SK-N-SH treated with all-trans-retinoic acid at 6 μM for 48 hours (cell line): ENCODE measurements around the gene DCTN5.

Experiments
- ARNTL ChIP-seq: fragments of 450-650 bp; formaldehyde crosslinking; IDR thresholded peaks from 2 replicates; pipeline ENCODE4 v1.5.0; 2020; ENCODE audit warnings: low read depth, mild to moderate bottlenecking, moderate library complexity, borderline replicate concordance
- BACH2 ChIP-seq: fragments of 250-450 bp; sonication (Bioruptor Pico); IDR thresholded peaks from 2 replicates; pipeline ENCODE4 v1.9.0; 2021; ENCODE audit warnings: mild to moderate bottlenecking, borderline replicate concordance
- CREB5 ChIP-seq: fragments of 250-450 bp; sonication (Bioruptor Pico); IDR thresholded peaks from 2 replicates; pipeline ENCODE4 v1.5.1; 2020; ENCODE audit warnings: low read depth, mild to moderate bottlenecking, moderate library complexity
- CSDC2 ChIP-seq: fragments of 250-450 bp; sonication (Bioruptor Pico); IDR thresholded peaks from 2 replicates; pipeline ENCODE4 v1.5.0; 2020; ENCODE audit warnings: mild to moderate bottlenecking, moderate library complexity
- ESRRG ChIP-seq: fragments of 250-450 bp; sonication (Bioruptor Pico); IDR thresholded peaks from 2 replicates; pipeline ENCODE4 v1.6.1; 2021; ENCODE audit warnings: mild to moderate bottlenecking
- ISL1 ChIP-seq: fragments of 250-450 bp; sonication (Bioruptor Pico); IDR thresholded peaks from 2 replicates; pipeline ENCODE4 v2.1.2; 2022; ENCODE audit warnings: mild to moderate bottlenecking, moderate library complexity
- OSR1 ChIP-seq: fragments of 250-450 bp; sonication (Bioruptor Pico); IDR thresholded peaks from 2 replicates; pipeline ENCODE4 v1.8.0; 2022; ENCODE audit warnings: moderate library complexity, mild to moderate bottlenecking, inconsistent platforms
- PATZ1 ChIP-seq: fragments of 250-450 bp; sonication (Bioruptor Pico); IDR thresholded peaks from 2 replicates; pipeline ENCODE4 v1.8.0; 2020; ENCODE audit warnings: mild to moderate bottlenecking, moderate library complexity, borderline replicate concordance
- POU6F1 ChIP-seq: fragments of 250-450 bp; sonication (Bioruptor Pico); IDR thresholded peaks from 2 replicates; pipeline ENCODE4 v1.8.0; 2021; ENCODE audit warnings: low read depth, mild to moderate bottlenecking, moderate library complexity, borderline replicate concordance
- PPARA ChIP-seq: fragments of 250-450 bp; sonication (Bioruptor Pico); IDR thresholded peaks from 2 replicates; pipeline ENCODE4 v1.5.0; 2020; ENCODE audit warnings: mild to moderate bottlenecking, borderline replicate concordance
- TCF4 ChIP-seq: fragments of 250-450 bp; sonication (Bioruptor Pico); IDR thresholded peaks from 2 replicates; pipeline ENCODE4 v1.8.0; 2021; ENCODE audit warnings: mild to moderate bottlenecking, moderate library complexity, borderline replicate concordance
- TSHZ2 ChIP-seq: fragments of 250-450 bp; sonication (Bioruptor Pico); IDR thresholded peaks from 2 replicates; pipeline ENCODE4 v1.5.0; 2020; ENCODE audit warnings: mild to moderate bottlenecking, moderate library complexity
- ZFP30 ChIP-seq: fragments of 450-650 bp; formaldehyde crosslinking; IDR thresholded peaks from 2 replicates; pipeline ENCODE4 v1.5.0; 2022; ENCODE audit warnings: mild to moderate bottlenecking, moderate library complexity
- ZNF565 ChIP-seq: fragments of 450-650 bp; formaldehyde crosslinking; conservative IDR thresholded peaks from 2 replicates; pipeline ENCODE4 v1.5.0; 2020; ENCODE audit warnings: low read depth, mild to moderate bottlenecking, moderate library complexity

GRCh38 chr16:23667355-23667659 lies 26.0 kb downstream of the DCTN5 start:
- TF ChIP-seq CSDC2 (CRISPR knock-in tag): no peak
- no peak for TF ChIP-seq POU6F1 (CRISPR knock-in tag)
- TF ChIP-seq TCF4 (CRISPR knock-in tag): no peak
- TF ChIP-seq ARNTL (CRISPR knock-in tag): no peak
- no peak for TF ChIP-seq ISL1 (CRISPR knock-in tag)
- no peak for TF ChIP-seq ZNF565 (CRISPR knock-in tag)
- no peak for TF ChIP-seq ESRRG (CRISPR knock-in tag)
- no peak for TF ChIP-seq PPARA (CRISPR knock-in tag)
- TF ChIP-seq PATZ1 (CRISPR knock-in tag): no peak
- no peak for TF ChIP-seq BACH2 (CRISPR knock-in tag)
- TF ChIP-seq ZFP30: no peak
- TF ChIP-seq TSHZ2 (CRISPR knock-in tag): no peak
- no peak for TF ChIP-seq OSR1 (CRISPR knock-in tag)
- TF ChIP-seq CREB5 (CRISPR knock-in tag): no peak
